Spinal cord (tissue), 10 donors: ENCODE measurements around the gene NCAPD3. TPM values are rescaled to one million over a fixed set of nuclear protein-coding genes. Genes with fewer than 3 reads are reported as not detected.

Experiments
- DNase-seq, 6 donors: peaks; one replicate each; pipeline versions ENCODE4 v3.0.0 to v3.0.0-alpha.2; 2013 to 2015; ENCODE audit warnings: low spot score in 6 of 6, low read depth in 4 of 6
- H3K27ac ChIP-seq: one replicate; pipeline ENCODE4 v1.5.1; 2013; ENCODE audit warnings: low read depth, low read length, control low read depth
- H3K27me3 ChIP-seq: one replicate; pipeline ENCODE4 v1.6.1; 2013; ENCODE audit warnings: low read length; ENCODE audit not compliant: control insufficient read depth, insufficient read depth
- H3K36me3 ChIP-seq: one replicate; pipeline ENCODE4 v1.6.1; 2013; ENCODE audit warnings: low read length; ENCODE audit not compliant: control insufficient read depth, insufficient read depth
- H3K4me1 ChIP-seq: one replicate; pipeline ENCODE4 v1.6.1; 2013; ENCODE audit warnings: low read length; ENCODE audit not compliant: control insufficient read depth, insufficient read depth
- H3K4me3 ChIP-seq: one replicate; pipeline ENCODE4 v1.5.1; 2013; ENCODE audit warnings: low read depth, low read length, control low read depth
- H3K9me3 ChIP-seq: one replicate; pipeline ENCODE4 v1.6.1; 2013; ENCODE audit warnings: low read length; ENCODE audit not compliant: control insufficient read depth, insufficient read depth
- WGBS: methylation state at CpG from one replicate; pipeline ENCODE4 v1.1.5; 2013; ENCODE audit warnings: missing lambda C conversion rate; ENCODE audit not compliant: insufficient coverage; 5-methylcytosine and 5-hydroxymethylcytosine counted together
- polyA plus RNA-seq, 2 donors: library from polyadenylated mRNA; unstranded; fragments of 120-200 nt; gene quantifications; one replicate each; pipeline ENCODE4 v1.2.1, GENCODE V29; 2013; ENCODE audit not compliant: insufficient read length in 2 of 2
- total RNA-seq, 2 donors: library from RNA; depleted of rRNA in 1 of 2; stranded (reverse); fragments of 120-200 nt in 1 of 2; fragments of >200 nt in 1 of 2; gene quantifications; one replicate each; pipeline versions ENCODE4 v1.2.3 to v1.2.4, GENCODE V29; 2013 to 2014
- donor health status: healthy.

NCAPD3 gene
- total and polyA plus RNA-seq, 4 donors, result 18.8 to 23.0 (median 21.8) TPM

- Histone ChIP-seq H3K4me1 (peaks cover 15% of the 10 kb centered on the region), H3K27me3 (no peaks in the 10 kb centered on the region), H3K36me3 (peaks cover 9% of the 10 kb centered on the region), H3K27ac (no peak overlapping the region), H3K9me3 (no peaks in the 10 kb centered on the region), H3K4me3 (no peak overlapping the region)
- no peak for DNase-seq
- 82% methylated on average over 4 of the region's 6 CpGs for WGBS
Observed at GRCh38 chr11:134228625-134229024, 4.9 kb upstream of the NCAPD3 start.

GRCh38 chr11:134226806-134227325 is 3.1 kb upstream of the NCAPD3 start:
- no peak overlapping the region for H3K27ac ChIP-seq
- H3K9me3 ChIP-seq, result no peaks in the 10 kb centered on the region
- no peak overlapping the region for H3K4me3 ChIP-seq
- no peaks in the 10 kb centered on the region for H3K27me3 ChIP-seq
- 67% methylated on average over 1 of the region's 5 CpGs for WGBS
- H3K36me3 ChIP-seq, result peaks cover 2% of the 10 kb centered on the region
- peaks cover 22% of the 10 kb centered on the region for H3K4me1 ChIP-seq
- no peak for DNase-seq

- peak; percentile 15 to 85 (median 33) for DNase-seq
- WGBS, result under 1% methylated on average over 91 of the region's 93 CpGs
- Histone ChIP-seq H3K9me3 (no peaks in the 10 kb centered on the region), H3K36me3 (peaks cover 5% of the 10 kb centered on the region), H3K27ac (peak overlapping the region; percentile 65), H3K4me1 (peaks cover 22% of the 10 kb centered on the region), H3K4me3 (peak overlapping the region; percentile 85), H3K27me3 (no peaks in the 10 kb centered on the region)
Observed at GRCh38 chr11:134224710-134225664, 1.2 kb upstream of the NCAPD3 start.

GRCh38 chr11:134223121-134223520 is 646 bp downstream of the NCAPD3 start:
- peaks cover 22% of the 10 kb centered on the region for H3K4me1 ChIP-seq
- peak overlapping the region; percentile 85 for H3K4me3 ChIP-seq
- peaks cover 14% of the 10 kb centered on the region for H3K36me3 ChIP-seq
- WGBS, result 2% methylated on average over 4 of the region's 5 CpGs
- H3K27ac ChIP-seq, result no peak overlapping the region
- DNase-seq, result peak in 1 of 6 donors; percentile 2
- H3K9me3 ChIP-seq, result no peaks in the 10 kb centered on the region
- H3K27me3 ChIP-seq, result no peaks in the 10 kb centered on the region

GRCh38 chr11:134216816-134217215 is 7.0 kb downstream of the NCAPD3 start:
- Histone ChIP-seq H3K27ac (no peak overlapping the region), H3K4me1 (no peaks in the 10 kb centered on the region), H3K36me3 (peaks cover 21% of the 10 kb centered on the region), H3K27me3 (no peaks in the 10 kb centered on the region), H3K4me3 (no peak overlapping the region), H3K9me3 (no peaks in the 10 kb centered on the region)
- WGBS, result no CpG with 5 or more reads among the region's 3 CpGs
- DNase-seq, result no peak

GRCh38 chr11:134215836-134216235 is 7.9 kb downstream of the NCAPD3 start:
- peaks cover 21% of the 10 kb centered on the region for H3K36me3 ChIP-seq
- no peak overlapping the region for H3K4me3 ChIP-seq
- no peaks in the 10 kb centered on the region for H3K27me3 ChIP-seq
- no peaks in the 10 kb centered on the region for H3K4me1 ChIP-seq
- H3K9me3 ChIP-seq, result no peaks in the 10 kb centered on the region
- WGBS, result 92% methylated on average over 7 of the region's 7 CpGs
- no peak for DNase-seq
- H3K27ac ChIP-seq, result no peak overlapping the region

GRCh38 chr11:134207538-134208239 is 16.1 kb downstream of the NCAPD3 start:
- H3K27me3 ChIP-seq, result no peaks in the 10 kb centered on the region
- no peaks in the 10 kb centered on the region for H3K4me1 ChIP-seq
- H3K36me3 ChIP-seq, result peaks cover 26% of the 10 kb centered on the region
- DNase-seq, result peak in 1 of 6 donors; percentile 5
- H3K9me3 ChIP-seq, result no peaks in the 10 kb centered on the region
- WGBS, result 88% methylated on average over 5 of the region's 16 CpGs
- no peak overlapping the region for H3K27ac ChIP-seq
- no peak overlapping the region for H3K4me3 ChIP-seq

- no peaks in the 10 kb centered on the region for H3K9me3 ChIP-seq
- DNase-seq, result no peak
- 100% methylated on average over 3 of the region's 5 CpGs for WGBS
- no peak overlapping the region for H3K27ac ChIP-seq
- peaks cover 31% of the 10 kb centered on the region for H3K36me3 ChIP-seq
- no peaks in the 10 kb centered on the region for H3K27me3 ChIP-seq
- no peak overlapping the region for H3K4me3 ChIP-seq
- H3K4me1 ChIP-seq, result no peaks in the 10 kb centered on the region
Observed at GRCh38 chr11:134206185-134206584, 17.6 kb downstream of the NCAPD3 start.

GRCh38 chr11:134205729-134206128 is 18.0 kb downstream of the NCAPD3 start:
- H3K27ac ChIP-seq, result no peak overlapping the region
- no peak for DNase-seq
- no peaks in the 10 kb centered on the region for H3K27me3 ChIP-seq
- no peaks in the 10 kb centered on the region for H3K4me1 ChIP-seq
- H3K9me3 ChIP-seq, result no peaks in the 10 kb centered on the region
- peaks cover 35% of the 10 kb centered on the region for H3K36me3 ChIP-seq
- WGBS, result no CpG with 5 or more reads among the region's 9 CpGs
- H3K4me3 ChIP-seq, result no peak overlapping the region
